OCI-LY3 (cell line): ENCODE data around the gene NPHS1.
"Not testable (repeated sequence)": the region's sequence is repeated elsewhere in the genome, so short reads cannot be mapped to it uniquely, and the experiment has no call there.

Source experiments
- H2AFZ ChIP-seq: fragments of 200-600, 300-600 bp; shearing (Covaris generic); 2 replicates; pipeline ENCODE4 v1.6.0; 2014; ENCODE audit warnings: antibody characterized with exemption, low read depth, low read length
- H3K27ac ChIP-seq: fragments of 200-600, 300-600 bp; sonication (generic); 2 replicates; pipeline ENCODE4 v1.5.1; 2014; ENCODE audit warnings: mild to moderate bottlenecking, low read length, moderate library complexity, mixed read lengths
- H3K27me3 ChIP-seq: fragments of 200-600, 300-600 bp; sonication (generic); 2 replicates; pipeline ENCODE4 v1.6.1; 2014; ENCODE audit warnings: low read depth, low read length, mixed read lengths
- H3K36me3 ChIP-seq: fragments of 200-600, 300-600 bp; sonication (generic); replicated peaks from 2 replicates; pipeline ENCODE3; 2014; ENCODE audit warnings: low read depth, low read length, mixed read lengths
- H3K4me1 ChIP-seq: fragments of 300-600, 200-600 bp; sonication (generic); 2 replicates; pipeline ENCODE4 v1.6.1; 2014; ENCODE audit warnings: low read length, mixed read lengths
- H3K4me2 ChIP-seq: fragments of 200-600, 300-600 bp; sonication (generic); 2 replicates; pipeline ENCODE4 v1.6.1; 2014; ENCODE audit warnings: low read length, mixed read lengths
- H3K4me3 ChIP-seq: fragments of 300-600, 200-600 bp; sonication (generic); 2 replicates; pipeline ENCODE4 v1.5.1; 2014; ENCODE audit warnings: antibody characterized with exemption, mild to moderate bottlenecking, low read length, moderate library complexity
- H3K79me2 ChIP-seq: fragments of 300-600, 200-600 bp; shearing (Covaris generic); 2 replicates; pipeline ENCODE4 v1.6.1; 2014; ENCODE audit warnings: mild to moderate bottlenecking, low read length, mixed read lengths
- H3K9ac ChIP-seq: fragments of 300-600, 200-600 bp; shearing (Covaris generic); 2 replicates; pipeline ENCODE4 v1.6.0; 2014; ENCODE audit warnings: mild to moderate bottlenecking, low read length, moderate library complexity
- H3K9me3 ChIP-seq: fragments of 200-600, 300-600 bp; shearing (Covaris generic); 2 replicates; pipeline ENCODE4 v1.6.1; 2014; ENCODE audit warnings: low read length, mixed read lengths; ENCODE audit not compliant: insufficient read depth
- H4K20me1 ChIP-seq: fragments of 200-600, 300-600 bp; sonication (generic); 2 replicates; pipeline ENCODE4 v1.6.1; 2016; ENCODE audit warnings: low read length, mixed read lengths; ENCODE audit not compliant: insufficient read depth
- EZH2phosphoT487 ChIP-seq: fragments of 200-600 bp; shearing (Covaris generic); IDR thresholded peaks from 2 replicates; pipeline ENCODE4 v1.6.1; 2018; ENCODE audit warnings: antibody characterized with exemption, mixed run types, low read depth
- TF ChIP-seq, protein P1 (sequence below): fragments of 200-600, 300-600 bp; sonication (generic); IDR thresholded peaks from 2 replicates; pipeline ENCODE4 v1.5.1; 2014; ENCODE audit warnings: antibody characterized with exemption, low read length, low read depth

NPHS1 gene

DNA sequence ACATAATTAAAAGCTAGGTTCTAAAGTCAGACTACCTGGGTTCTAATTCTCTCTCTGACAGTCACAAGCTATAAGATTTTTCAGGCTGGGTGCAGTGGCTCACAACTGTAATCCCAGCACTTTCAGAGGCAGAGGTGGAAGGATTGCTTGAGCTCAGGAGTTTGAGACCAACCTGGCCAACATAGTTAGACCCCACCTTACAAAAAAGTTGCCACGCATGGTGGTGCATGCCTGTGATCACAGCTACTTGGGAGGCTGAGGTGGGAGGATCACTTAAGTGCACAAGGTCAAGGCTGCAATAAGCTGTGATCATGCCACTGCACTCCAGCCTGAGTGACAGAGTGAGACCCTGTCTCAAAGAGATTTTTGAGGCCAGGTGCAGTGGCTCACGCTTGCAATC, 42.0 kb upstream of the NPHS1 start:
- H3K36me3 ChIP-seq, result peaks cover 69% of the 10 kb centered on the region

DNA sequence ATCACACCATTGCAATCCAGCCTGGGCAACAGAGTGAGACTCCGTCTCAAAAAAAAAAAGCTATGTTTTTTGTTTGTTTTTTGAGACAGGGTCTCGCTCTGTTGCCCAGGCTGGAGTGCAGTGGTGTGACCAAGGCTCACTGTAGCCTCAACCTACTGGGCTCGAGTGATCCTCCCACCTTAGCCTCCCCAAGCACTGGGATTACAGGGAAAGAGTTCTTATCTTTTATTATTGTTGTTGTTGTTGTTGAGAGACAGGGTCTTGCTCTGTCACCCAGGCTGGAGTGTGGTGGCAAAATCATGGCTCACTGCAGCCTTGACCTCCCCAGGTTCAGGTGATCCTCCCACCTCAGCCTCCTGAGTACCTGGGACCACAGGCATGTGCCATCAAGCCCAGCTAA, 39.5 kb upstream of the NPHS1 start:
- not testable (repeated sequence) for H3K4me1 ChIP-seq, H3K9me3 ChIP-seq, H3K9ac ChIP-seq, H3K27me3 ChIP-seq, H3K27ac ChIP-seq, H3K4me3 ChIP-seq, H2AFZ ChIP-seq, H3K79me2 ChIP-seq, H3K4me2 ChIP-seq
- peaks cover 71% of the 10 kb centered on the region for H3K36me3 ChIP-seq
- peaks cover 13% of the 10 kb centered on the region for H4K20me1 ChIP-seq

More for the DNA sequence above, 42.0 kb upstream of the NPHS1 start:
- no peaks in the 10 kb centered on the region for H3K9me3 ChIP-seq
- H4K20me1 ChIP-seq, result peaks cover 35% of the 10 kb centered on the region
- no peak overlapping the region for H3K9ac ChIP-seq
- no peak for TF ChIP-seq EZH2phosphoT487
- TF ChIP-seq, protein P1, sequence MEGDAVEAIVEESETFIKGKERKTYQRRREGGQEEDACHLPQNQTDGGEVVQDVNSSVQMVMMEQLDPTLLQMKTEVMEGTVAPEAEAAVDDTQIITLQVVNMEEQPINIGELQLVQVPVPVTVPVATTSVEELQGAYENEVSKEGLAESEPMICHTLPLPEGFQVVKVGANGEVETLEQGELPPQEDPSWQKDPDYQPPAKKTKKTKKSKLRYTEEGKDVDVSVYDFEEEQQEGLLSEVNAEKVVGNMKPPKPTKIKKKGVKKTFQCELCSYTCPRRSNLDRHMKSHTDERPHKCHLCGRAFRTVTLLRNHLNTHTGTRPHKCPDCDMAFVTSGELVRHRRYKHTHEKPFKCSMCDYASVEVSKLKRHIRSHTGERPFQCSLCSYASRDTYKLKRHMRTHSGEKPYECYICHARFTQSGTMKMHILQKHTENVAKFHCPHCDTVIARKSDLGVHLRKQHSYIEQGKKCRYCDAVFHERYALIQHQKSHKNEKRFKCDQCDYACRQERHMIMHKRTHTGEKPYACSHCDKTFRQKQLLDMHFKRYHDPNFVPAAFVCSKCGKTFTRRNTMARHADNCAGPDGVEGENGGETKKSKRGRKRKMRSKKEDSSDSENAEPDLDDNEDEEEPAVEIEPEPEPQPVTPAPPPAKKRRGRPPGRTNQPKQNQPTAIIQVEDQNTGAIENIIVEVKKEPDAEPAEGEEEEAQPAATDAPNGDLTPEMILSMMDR, result no peak
- no peak overlapping the region for H3K4me3 ChIP-seq
- no peak overlapping the region for H3K4me2 ChIP-seq
- H3K27me3 ChIP-seq, result no peaks in the 10 kb centered on the region
- H3K79me2 ChIP-seq, result peaks cover 32% of the 10 kb centered on the region
- H2AFZ ChIP-seq, result no peak overlapping the region
- peaks cover 7% of the 10 kb centered on the region; the same call in 1 of the 2 replicates for H3K4me1 ChIP-seq
- no peak overlapping the region for H3K27ac ChIP-seq

DNA sequence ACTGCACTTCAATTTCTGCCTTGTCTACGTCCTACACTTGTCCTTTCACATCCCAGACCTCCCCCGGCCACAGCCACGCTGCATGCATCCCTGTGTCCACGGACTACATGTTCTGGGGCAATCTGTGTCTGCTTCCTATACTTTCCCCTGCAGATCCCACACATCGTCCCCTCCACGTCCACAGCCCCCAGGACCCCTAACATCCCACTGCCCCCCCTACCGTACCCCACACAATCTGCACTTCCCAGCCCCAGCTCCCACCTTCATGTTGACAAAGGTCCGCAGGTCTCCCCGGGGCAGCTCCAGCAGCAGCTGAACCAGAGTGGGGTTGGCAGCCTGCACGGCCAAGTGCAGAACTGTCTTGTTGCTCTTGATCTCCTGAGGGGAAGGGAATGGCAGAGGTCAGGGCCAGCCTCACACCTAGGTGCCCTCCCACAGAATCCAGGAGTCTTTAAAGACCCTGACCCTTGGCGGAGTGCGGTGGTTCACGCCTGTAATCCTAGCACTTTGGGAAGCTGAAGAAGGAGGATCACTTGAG, 37.9 kb upstream of the NPHS1 start:
- no peaks in the 10 kb centered on the region for H3K79me2 ChIP-seq
- H3K27me3 ChIP-seq, result no peaks in the 10 kb centered on the region
- no peaks in the 10 kb centered on the region for H3K4me1 ChIP-seq
- H3K9ac ChIP-seq, result no peak overlapping the region
- H3K27ac ChIP-seq, result no peak overlapping the region
- H2AFZ ChIP-seq, result no peak overlapping the region
- H3K4me2 ChIP-seq, result no peak overlapping the region
- H3K4me3 ChIP-seq, result no peak overlapping the region
- H3K36me3 ChIP-seq, result peaks cover 59% of the 10 kb centered on the region
- H3K9me3 ChIP-seq, result no peaks in the 10 kb centered on the region
- H4K20me1 ChIP-seq, result peaks cover 6% of the 10 kb centered on the region; the same call in 1 of the 2 replicates
- TF ChIP-seq EZH2phosphoT487, result no peak
- TF ChIP-seq, protein P1, result no peak

DNA sequence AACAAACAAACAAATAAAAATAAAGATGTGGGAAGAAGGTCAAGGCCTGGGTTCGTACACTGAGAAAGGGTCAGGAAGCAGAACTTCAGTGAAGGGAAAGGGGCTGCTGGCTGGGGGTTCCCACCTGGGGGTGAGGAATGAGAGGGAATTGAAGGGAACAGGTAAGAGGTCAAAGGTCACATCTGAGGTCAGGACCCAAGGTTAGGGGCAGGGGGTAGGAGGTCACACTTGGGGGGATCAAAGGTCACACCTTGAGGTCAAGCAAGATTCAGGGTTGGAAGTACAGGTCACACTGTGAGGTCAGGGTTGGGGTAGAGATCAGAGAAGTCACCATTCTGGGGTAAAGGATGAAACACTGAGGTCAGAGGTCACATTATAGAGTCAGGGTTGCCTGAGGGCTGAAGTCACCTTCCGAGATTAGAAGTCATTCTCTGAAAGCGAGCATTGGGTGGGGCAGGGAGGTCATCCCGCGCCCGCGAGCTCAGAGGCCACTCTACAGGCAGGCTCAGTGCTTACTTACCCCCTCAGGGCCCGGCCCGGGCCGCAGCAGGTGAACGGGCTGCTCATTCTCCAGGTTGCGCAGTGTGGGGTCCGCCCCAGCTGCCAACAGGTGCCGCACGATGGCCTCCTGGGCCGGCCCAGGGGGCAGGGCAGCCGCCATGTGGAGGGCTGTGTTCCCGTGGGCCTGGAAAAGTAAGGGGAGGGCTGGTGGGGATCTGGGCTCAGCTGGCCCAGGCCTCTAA, 37.2 kb upstream of the NPHS1 start:
- no peak for TF ChIP-seq EZH2phosphoT487
- TF ChIP-seq, protein P1, result no peak
- Histone ChIP-seq H3K27me3 (no peaks in the 10 kb centered on the region), H3K4me3 (no peak overlapping the region), H2AFZ (no peak overlapping the region), H3K27ac (no peak overlapping the region), H3K4me2 (no peak overlapping the region), H3K9me3 (no peaks in the 10 kb centered on the region), H3K9ac (no peak overlapping the region), H3K79me2 (no peaks in the 10 kb centered on the region), H3K4me1 (no peaks in the 10 kb centered on the region), H4K20me1 (peaks cover 6% of the 10 kb centered on the region; the same call in 1 of the 2 replicates), H3K36me3 (peaks cover 56% of the 10 kb centered on the region)
